IPS-18c (cell line): ENCODE data around the gene PLCD3.
"Not testable (repeated sequence)": the region's sequence is repeated elsewhere in the genome, so short reads cannot be mapped to it uniquely, and the experiment has no call there.

Experiments
- H3K4me3 ChIP-seq: 2 replicates; pipeline ENCODE4 v1.7.0; 2013; ENCODE audit warnings: low read depth, mild to moderate bottlenecking, low read length, moderate library complexity; ENCODE audit not compliant: insufficient read depth
- H3K9me3 ChIP-seq: one replicate; pipeline ENCODE4 v1.6.1; 2013; ENCODE audit warnings: mild to moderate bottlenecking, low read length, moderate library complexity; ENCODE audit not compliant: control insufficient read depth, insufficient read depth

Gene PLCD3

DNA sequence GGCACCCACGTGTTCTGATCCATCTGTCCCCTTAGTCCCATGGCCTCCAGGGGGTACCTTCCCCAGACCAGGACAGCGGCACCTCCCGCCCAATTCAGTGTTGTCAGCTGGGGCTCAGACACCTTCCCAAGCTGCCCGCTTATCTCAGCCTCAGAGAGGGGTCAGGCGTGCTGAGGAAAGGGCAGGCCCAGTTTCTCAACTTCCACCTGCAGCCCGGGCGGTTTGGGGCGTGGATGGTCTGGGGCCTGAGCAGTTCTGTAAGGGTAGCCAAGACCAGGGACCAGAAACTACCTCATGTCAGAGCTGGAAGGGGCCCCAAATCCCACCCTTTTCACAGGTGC is 5.1 kb downstream of the PLCD3 start:
- H3K9me3 ChIP-seq, result peaks cover 2% of the 10 kb centered on the region
- H3K4me3 ChIP-seq, result no peak overlapping the region

DNA sequence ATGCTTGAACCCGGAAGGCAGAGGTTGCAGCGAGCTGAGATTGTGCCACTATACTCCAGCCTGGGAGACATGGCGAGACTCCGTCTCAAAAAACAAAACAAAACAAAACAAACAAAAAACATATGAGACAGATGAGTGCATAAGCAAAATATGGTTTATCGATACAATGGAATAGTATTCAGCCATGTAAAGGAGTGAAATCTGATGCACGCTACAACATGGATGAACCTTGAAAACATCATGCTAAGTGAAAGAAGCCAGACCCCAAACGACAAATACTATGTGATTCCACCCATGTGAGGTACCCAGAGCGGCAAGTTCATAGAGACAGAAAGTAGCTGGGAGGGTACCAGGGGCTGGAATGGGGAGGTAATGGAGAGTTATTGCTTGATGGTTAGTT is 6.8 kb downstream of the PLCD3 start:
- no peaks in the 10 kb centered on the region for H3K9me3 ChIP-seq
- no peak overlapping the region for H3K4me3 ChIP-seq

DNA sequence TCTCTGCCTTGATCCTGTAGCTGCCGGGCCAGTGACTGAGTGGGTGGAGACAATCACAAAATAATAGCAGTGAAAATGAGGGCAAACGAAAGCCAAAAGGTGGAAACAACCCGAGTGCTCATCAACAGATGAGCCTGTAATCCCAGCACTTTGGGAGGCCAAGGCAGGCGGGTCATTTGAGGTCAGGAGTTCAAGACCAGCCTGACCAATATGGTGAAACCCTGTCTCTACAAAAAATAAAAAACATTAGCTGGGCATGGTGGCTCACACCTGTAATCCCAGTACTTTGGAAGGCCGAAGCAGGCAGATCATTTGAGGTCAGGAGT is 7.6 kb downstream of the PLCD3 start:
- not testable (repeated sequence) for H3K9me3 ChIP-seq, H3K4me3 ChIP-seq

DNA sequence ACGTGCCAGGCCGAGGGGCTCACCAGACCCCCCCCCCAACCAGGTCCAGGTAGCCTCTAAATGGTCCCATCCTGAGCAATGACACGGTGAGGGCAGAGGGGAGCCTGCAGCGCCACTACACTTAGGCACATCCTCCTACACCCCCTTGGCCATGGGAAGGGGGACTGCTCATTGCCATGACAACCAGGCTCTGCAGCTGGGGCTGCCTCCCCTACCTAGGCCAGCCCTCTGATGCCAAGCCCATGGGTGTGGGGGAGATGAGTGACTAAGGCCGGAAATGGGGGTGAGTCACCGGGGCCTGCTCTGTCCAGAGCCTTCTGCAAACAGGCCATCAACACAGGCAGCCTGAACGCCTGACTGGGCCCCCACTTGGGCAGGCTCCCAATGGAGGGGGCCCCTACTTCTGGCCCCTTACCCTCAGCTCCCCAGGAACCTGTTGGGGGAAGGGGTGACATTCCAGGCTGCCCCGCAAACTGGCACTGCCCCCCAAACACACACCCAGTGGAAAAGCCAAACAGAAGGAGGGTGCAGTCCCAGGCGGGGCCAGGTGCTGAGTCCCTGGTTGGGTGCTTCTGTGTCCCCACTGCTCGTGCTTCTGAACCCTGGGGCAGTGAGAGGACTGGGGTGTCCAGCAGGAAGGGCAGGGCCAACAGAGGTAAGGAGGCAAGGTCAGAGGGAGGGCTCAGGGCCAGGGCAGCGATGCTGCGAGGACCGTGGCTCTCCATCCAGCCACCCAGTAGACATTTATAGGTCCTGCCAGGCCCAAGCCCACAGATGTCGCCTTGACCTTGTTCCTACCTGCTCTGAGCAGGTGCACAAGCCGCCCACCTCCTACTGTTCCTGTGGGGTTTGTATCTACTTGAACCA is 8.2 kb downstream of the PLCD3 start:
- H3K4me3 ChIP-seq, result no peak overlapping the region
- no peaks in the 10 kb centered on the region for H3K9me3 ChIP-seq

DNA sequence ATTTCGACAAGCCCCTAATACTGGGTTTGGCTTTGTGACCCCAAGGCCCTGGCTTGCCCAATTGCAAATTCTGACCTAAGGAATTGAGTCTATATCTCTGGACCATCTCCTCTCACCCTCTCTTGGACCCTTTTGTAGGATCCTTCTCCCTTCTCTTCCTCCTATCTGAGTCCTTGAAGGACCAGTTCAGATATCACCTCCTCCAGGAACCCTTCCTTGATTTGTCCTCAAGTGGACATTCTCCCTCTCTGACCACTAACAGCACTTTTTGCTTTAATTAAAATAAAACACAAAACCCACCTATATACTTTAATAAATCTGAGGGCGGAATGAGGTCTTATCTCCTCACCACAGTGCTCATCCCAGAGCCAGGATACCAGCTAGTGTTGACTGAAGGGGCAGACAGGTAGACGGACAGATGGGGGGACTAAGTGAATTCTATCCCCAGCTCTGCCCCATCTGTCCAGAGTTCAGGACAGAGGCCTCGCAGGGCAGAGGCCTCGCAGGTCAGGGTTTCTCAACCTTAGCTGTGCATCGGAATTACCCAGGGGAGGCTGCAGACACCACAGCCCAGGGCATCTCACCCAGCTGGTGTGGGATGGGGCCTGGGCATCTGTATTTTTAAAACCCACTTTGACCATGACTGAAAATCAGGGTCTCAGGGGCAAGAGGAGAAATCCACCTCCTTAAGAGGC is 9.1 kb downstream of the PLCD3 start:
- H3K9me3 ChIP-seq, result no peaks in the 10 kb centered on the region
- H3K4me3 ChIP-seq, result no peak overlapping the region

DNA sequence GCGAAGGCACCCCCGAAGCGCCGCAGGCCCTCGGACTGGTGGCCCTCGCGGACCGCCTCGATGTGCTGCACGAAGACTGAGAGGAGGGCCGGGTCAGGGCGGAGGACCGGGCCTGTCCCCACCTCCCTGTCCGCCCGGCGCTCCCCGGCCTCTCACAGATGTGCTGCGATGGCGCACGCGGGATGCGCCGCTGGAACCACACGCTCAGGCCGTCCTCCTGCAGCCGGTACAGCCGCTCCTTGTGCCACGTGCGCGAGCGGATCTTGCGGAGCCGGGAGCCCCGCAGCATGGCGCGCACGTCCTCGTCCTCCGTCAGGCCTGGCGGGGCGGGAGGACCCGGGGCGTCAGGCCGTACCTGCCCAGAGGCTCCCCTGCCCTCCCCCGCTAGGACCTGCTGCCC is 11.3 kb downstream of the PLCD3 start:
- H3K9me3 ChIP-seq, result no peaks in the 10 kb centered on the region
- H3K4me3 ChIP-seq, result no peak overlapping the region

DNA sequence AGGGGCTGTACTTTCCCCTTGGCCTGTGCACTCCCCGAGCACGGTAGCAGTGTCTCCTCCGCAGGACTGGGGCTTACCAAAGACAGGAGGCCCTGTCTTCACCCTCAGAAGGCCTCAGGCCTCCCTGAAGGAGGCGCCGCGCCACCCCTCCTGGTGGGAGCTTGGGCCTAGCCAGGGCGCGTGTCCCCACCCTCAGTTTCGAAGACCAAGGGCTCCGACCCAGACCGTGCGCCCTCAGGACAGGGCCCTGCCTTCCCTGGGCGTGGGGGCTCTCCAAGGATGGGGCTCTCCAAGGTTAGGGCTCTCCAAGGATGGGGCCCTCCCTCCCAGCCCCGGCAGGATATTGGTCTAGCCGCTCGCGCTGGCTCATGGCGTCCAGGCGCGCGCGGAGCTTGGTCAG is 11.8 kb downstream of the PLCD3 start:
- Histone ChIP-seq H3K4me3 (no peak overlapping the region), H3K9me3 (no peaks in the 10 kb centered on the region)

DNA sequence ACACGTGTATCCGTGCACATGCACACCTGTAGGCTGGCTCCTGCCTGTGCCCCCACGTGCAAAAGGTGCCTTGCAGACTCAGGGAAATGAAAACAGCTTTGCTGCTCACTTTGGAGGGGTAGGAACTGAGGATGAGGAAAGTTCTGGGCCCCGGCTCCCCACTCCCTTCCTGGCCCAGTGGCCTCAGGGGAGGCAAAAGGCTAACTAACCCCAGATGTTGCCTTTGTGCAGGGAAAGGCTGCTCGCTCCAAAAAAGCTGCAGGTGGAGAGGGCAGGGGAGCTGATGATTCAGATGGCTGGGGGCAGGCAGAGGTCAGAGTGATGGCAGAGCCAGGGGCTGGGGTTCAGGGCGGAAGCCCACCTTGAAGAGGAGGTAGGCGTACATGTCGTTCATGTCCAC is 12.4 kb downstream of the PLCD3 start:
- Histone ChIP-seq H3K4me3 (no peak overlapping the region), H3K9me3 (no peaks in the 10 kb centered on the region)

DNA sequence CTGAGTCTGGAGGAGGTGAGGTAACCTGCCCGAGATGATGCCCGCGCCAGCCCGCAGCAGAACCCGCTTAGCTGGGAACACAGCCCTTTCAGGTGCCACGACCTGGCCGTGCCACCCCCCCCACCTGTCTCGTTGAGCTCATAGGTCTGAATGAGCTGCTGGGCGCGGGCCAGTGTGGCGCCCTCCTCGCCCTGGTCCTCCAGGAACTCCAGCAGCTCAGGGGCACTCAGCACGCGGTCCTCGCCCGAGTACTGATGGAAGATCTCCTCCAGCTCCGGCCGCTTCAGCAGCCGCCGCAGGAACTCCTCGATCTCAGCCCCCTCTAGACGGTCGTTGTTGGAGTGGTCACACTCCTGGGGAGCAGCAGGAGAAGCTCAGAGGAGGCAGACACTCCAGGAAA is 13.6 kb downstream of the PLCD3 start:
- Histone ChIP-seq H3K4me3 (no peak overlapping the region), H3K9me3 (no peaks in the 10 kb centered on the region)

DNA sequence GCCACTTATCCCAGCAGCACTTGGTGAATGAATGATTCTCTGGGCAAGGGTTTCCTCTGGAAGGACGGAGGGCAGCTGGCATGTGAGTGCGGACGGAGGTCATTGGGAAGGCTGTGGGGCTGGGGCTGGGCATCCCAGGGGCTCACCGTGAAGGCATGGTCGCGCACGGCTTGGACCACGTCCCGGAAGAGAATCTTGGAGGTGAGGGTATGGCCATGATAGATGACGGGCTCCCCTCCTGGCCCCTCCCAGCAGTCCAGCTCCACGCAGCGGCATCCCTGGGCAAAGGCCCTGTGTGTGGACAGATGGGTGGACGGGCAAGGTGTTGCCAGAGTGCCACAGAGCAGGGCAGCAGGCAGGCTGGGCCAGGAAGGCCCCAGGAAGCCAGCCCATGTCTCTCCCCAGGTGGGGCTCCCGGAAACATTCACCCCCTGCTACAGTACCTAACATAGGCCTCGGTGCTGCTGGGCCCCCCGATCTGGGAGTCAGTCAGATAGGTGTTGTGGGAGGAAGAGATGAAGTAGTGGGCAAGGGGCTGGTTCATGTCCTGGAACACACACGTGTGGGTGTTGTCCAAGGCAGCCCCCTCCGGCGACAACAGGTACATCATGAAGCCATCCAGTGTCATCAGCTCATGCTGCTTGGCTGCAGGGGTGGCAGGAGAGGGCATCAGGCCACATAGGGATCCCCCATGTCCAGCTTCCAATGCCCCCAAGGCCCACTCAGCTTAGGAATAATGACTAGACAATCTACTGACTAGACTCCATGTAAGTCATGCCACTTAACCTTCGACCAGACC is 14.3 kb downstream of the PLCD3 start:
- Histone ChIP-seq H3K4me3 (no peak overlapping the region), H3K9me3 (no peaks in the 10 kb centered on the region)

DNA sequence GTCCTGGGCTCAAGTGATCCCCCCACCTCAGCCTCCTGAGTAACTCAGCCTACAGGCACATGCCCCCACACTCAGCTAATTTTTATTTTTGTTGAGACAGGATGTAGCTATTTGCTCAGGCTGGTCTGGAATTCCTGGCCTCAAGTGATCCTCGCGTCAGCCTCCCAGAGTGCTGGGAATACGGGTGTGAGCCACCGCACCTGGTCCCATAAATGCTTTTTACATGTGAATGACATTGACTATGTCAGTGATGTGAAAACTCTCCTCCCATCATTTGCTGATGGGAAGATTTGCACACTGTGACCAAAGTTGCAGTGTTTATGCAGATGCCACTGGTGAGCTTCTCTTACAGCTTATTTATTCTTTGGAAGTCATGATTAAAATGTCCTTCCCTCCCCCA is 15.0 kb downstream of the PLCD3 start:
- Histone ChIP-seq H3K9me3 (no peaks in the 10 kb centered on the region), H3K4me3 (no peak overlapping the region)

DNA sequence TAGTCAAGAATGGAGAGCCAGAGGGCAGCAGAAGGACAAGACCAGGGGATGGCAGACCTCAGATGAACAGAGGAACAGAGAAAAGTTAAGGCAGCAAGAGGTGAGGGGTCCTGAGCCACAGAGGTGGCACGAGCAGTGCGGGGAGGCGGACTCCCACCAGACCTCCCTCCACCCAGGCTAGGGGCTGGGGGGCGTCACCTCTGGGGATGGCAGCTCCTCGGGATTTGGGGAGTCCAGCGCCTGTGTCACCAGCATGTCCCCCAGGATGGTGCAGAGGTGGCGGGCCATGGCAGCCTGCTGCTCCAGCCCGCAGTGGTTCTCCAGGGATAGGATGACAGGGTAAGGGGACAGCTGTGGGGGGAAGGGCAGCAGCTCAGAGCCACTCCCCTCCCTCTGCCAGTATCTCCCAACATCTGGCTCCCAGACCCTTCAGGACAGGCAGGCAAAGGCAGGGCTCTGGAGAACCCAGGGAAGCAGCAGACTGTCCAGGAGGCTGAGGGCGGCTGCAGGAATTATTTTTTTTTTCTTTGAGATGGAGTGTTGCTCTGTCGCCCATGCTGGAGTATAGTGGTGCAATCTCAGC is 15.8 kb downstream of the PLCD3 start:
- peaks cover 2% of the 10 kb centered on the region for H3K9me3 ChIP-seq
- no peak overlapping the region for H3K4me3 ChIP-seq

DNA sequence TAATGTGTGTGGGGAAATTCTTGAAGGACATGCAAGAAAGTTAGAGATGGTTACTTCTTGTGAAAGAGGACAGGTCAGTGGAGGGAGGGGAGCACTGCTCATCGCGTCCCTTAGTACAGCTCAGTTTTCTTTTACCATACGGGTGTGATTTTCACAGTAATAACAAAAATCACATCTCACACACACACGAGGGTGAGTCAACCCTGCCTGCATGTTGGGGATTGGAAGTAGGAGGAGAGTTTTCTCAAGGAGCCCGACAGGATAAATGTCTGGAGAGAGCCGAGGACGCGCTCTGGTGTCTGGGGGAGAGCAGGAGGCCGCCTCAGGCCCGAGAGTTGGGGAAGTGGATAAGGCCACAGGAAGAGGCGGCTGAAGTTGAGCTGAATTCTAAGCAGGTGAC is 16.4 kb downstream of the PLCD3 start:
- Histone ChIP-seq H3K4me3 (no peak overlapping the region), H3K9me3 (peaks cover 2% of the 10 kb centered on the region)

DNA sequence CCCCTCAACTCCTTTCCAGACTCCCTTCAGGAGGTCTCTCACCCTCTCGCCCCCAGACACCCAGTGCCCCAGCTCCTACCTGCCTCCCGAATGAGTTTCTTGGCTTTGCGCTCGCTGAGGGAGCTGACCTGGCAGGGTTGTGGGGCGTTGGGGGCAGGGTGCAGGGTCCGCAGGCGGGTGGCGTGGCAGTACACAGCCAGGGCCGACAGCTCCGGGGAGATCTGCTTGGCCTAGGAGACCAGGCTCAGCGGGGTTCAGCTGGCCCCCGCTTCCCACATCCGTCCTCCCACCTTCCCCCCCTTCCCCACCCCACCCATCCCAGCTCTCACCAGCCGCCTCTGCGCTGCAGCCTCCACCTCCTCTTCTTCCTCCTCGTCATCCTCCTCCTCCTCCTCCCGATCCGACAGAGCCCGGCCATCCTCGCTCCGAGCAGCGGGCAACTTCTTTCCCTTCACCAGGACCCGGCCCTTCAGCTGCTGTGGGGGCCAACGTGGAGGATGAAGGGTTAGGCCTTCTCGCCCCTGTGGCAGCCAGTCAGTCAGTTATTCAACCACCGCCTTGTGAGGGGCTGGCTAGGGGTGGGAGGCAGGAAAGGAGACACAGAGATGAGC is 17.2 kb downstream of the PLCD3 start:
- H3K4me3 ChIP-seq, result no peak overlapping the region
- H3K9me3 ChIP-seq, result peaks cover 2% of the 10 kb centered on the region

DNA sequence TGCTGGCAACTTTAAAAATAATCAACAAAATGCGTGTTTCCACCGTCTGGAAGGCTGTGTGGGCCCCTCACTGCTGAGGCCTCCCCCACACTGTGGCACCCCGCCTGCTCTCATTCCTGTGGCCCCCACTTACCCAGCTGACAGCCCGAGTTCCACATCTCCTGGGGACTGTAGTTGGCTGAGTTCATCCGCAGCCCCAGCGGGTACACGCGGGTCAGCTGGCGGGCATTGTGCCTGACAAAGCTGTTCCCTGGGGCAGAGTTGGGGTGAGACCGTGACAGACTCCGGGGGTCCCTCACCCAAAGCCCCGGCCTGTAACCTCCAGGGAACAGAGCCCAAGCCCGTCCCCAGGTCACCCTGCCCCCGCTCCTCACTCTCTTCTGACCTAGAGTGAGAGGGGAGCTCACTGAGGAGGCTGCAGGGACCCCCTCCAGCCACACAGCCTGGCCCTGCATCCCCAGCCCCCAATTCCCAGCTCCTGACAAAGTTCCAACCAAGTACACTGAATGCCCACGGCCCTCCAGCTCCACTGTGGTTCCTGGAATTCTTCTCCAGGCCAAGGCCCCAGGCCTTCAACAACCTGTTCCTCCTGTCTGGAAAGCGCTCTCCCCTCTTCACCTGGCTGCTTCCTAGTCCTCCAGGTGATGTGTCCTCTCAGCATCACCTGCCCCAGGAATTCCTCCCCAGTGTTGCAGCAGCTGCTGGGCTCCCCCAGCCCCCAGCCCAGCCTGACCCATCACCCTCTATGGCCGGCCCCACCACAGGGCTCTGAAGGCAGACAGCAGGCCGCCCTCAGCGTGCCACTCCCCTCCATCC is 18.0 kb downstream of the PLCD3 start:
- Histone ChIP-seq H3K4me3 (no peak overlapping the region), H3K9me3 (peaks cover 2% of the 10 kb centered on the region)

DNA sequence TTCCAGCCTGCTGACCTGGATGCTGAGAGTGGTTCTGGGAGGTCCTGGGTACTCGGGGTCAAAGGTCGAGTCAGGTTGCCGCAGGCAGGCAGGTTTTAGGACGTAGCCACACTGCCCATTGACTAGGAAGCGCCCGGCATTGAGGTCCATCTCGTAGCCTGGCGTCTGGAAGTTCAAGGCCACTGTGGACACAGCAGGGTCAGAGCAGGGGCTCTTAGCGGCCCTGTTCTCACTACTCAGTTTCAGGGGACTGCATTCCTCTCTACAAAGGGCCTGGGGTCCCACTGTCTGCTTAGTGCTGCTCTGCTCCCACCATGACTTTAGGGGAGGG is 18.9 kb downstream of the PLCD3 start:
- Histone ChIP-seq H3K9me3 (peaks cover 2% of the 10 kb centered on the region), H3K4me3 (no peak overlapping the region)
